Stimulated activated CD8-positive, alpha-beta memory T cell treated with anti-CD3 and anti-CD28 coated beads, Interleukin-4, amount 100 ng/mL, for 4 hours (primary cell): ENCODE measurements around the gene DCD.
"Not testable (repeated sequence)": the region's sequence is repeated elsewhere in the genome, so short reads cannot be mapped to it uniquely, and the experiment has no call there.

ENCODE experiments used
- DNase-seq, 2 donors: peaks; one replicate each; pipeline ENCODE4 v3.0.0-alpha.2; 2020; ENCODE audit warnings: low read depth in 2 of 2, low spot score in 1 of 2

The DCD gene

GRCh38 chr12:54648265-54648664, at the start of gene DCD:
Gene DCD (minus strand): TSS chr12:54648365. CDS start chr12:54648303, 62 bp downstream.
- DNase-seq: no peak

GRCh38 chr12:54697851-54698250, 49.7 kb upstream of the DCD start:
- no peak for DNase-seq

- no peak for DNase-seq
Observed at GRCh38 chr12:54692353-54692752, 44.2 kb upstream of the DCD start.

DNA sequence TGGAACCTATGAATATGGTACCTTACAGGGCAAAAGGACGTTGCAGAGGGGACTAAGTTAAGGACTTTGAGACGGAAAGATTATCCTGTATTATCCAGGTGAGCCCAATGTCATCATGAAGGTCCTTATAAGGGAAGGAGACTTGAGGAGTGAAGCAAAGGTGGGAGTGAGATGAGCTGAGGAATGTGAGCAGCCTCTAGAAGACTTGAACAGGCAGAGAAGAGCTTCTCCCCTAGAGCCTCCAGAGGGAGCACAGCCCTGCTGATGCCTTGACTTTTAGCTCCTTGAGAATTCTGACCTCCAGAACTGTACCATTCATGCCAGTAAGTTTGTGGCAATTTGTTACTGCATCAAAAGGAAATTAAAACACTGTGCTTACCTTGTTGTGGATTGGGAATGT, 41.8 kb upstream of the DCD start:
- no peak for DNase-seq

DNA sequence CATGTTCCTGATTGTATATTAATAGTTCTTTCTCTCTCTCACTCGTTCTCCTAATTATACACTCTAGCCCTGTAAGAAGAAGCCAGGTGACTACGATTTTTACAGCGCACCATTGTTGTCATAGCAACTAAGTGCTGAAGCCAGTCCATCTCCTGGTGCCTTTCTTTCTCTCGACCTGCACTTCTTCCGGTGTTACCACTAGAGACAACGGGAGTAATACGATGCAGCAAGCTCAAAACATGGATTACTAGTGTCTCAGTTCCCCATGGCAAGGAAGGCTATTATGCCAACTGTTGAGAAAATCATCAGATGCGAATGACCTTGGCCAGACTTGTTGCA, 40.8 kb upstream of the DCD start:
- no peak for DNase-seq

GRCh38 chr12:54688309-54689033, 40.3 kb upstream of the DCD start:
- no peak for DNase-seq

DNA sequence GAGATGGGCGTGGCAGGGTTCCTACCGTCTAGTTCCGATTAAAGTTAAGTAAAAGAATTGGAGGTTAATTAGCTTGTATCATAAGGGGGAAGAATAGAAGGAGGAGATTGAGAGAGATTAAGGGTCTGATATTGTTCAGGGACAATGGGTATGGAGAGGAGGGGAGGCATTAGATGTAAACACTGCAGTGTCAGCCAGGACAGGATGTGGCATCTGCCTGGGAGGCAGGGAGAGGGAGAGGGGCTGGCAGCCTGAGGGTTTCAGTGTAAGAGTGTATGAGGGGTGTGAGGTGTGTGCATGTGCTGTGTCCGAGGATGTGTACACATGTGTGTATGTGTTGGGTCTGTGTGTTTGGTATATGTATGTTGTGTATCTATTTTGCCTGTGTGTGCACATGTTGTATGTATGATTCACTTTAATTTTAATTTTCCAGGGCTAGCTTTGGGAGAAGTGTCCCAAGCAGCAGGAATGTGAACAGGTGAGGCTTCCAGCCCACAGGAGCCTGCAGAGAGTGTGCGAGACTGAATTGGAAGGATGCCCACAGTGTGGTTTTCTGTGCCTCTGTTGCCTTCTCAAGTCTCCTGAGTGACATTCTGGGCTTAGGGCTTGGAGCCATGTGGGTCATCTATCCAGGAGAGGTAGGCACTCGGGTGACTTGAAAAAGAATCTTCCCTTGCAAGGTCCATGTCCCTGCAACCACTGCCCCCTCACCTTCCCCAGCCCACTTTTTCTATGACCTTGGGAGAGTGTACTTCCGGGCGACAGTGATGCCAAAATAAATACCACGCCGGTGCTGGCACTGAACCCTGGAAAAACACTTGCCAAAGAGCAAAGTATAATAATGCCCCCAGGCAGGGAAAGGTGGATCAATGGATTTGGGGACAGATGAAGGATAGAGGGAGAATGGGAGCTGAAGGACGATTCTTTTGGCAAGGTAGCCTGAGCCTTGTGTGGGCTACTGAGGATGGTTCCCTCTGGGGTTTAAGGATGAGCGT, 36.8 kb upstream of the DCD start:
- DNase-seq: no peak

DNA sequence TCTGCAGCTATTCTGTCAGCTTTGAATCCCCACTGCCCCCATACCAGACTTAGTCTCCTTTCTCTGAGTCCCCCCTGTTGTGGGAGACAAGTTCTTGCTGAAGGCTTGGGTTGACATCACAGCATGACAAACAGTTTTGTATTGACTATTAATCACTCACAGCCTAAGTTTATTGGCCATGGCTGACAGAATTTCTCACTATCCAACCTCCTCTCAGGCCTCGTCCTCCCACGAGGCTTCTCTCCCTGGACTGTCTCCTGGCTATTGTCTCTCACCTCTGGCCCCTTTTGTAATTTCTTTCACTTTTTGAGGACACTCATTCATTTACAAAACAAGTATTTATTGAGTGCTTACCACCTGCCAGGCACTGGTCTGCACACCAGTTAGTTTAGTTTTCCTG, 35.2 kb upstream of the DCD start:
- DNase-seq: no peak

DNA sequence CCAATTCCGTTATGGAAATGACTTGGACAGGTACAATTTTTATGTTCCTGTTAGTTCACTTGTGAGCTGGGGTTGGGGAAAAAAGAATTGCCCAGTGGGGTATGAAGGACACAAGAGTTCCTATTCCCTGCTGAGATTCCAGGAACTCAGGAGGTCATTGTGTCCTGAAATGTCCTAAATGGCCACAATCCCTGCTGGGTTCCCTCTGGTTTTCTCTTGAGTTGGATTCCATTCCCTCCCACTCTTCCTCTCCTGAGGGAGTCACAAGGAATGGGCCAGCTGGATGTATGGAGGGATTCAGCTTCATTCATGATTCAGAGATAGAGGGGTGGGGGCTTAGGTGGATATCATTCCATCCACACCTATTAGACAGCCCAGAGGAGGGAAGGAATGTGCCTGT, 34.5 kb upstream of the DCD start:
- DNase-seq: no peak

- no peak for DNase-seq
Observed at GRCh38 chr12:54680374-54680773, 32.2 kb upstream of the DCD start.

- DNase-seq: no peak
Observed at GRCh38 chr12:54678131-54678530, 30.0 kb upstream of the DCD start.

DNA sequence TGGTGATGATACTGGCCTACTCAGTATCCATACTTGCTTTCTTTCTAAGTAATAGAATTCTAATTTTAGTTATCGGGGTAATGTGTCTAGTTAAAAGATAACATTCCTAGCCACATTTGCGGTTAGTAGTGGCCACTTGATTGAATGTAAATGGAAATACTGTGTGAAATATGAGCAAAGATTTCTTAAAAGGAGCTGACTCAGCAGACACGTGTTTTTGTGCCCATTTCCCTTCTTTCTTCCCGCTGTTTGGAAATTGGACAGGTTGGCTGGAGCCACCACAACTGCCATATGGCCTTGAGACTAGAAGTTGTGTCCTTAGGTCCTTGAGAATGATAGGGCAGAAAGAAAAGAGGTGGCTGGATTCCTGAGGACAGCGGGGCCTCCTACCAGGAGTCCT, 19.8 kb upstream of the DCD start:
- DNase-seq: no peak

GRCh38 chr12:54666008-54666407, 17.8 kb upstream of the DCD start:
- no peak for DNase-seq

- DNase-seq: not testable (repeated sequence)
Observed at GRCh38 chr12:54665022-54665635, 17.0 kb upstream of the DCD start.

- DNase-seq: no peak
Observed at GRCh38 chr12:54663603-54664002, 15.4 kb upstream of the DCD start.

- DNase-seq: no peak
Observed at GRCh38 chr12:54662026-54662425, 13.9 kb upstream of the DCD start.

DNA sequence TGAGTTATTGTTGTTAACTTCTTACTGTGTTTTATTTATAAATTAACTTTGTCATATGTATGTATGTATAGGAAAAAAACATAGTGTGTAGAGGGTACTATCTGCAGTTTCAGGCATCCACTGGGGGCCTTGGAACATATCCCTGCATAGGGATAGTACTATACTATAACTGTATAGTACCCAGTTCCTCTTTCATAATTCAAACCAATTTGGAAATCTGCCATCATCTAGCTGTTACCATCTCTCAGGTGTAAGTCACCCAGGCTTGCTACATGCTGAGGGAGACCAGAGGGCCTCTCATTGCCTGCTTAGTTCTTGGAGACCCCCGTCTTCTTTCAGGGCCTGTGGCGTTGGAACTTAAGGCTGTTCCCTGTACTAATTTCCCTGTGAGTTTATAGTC, 12.9 kb upstream of the DCD start:
- DNase-seq: no peak

GRCh38 chr12:54660320-54660962, 12.3 kb upstream of the DCD start:
- no peak for DNase-seq

GRCh38 chr12:54658306-54659264, 10.4 kb upstream of the DCD start:
- DNase-seq: peak in 1 of 2 donors; percentile 15

DNA sequence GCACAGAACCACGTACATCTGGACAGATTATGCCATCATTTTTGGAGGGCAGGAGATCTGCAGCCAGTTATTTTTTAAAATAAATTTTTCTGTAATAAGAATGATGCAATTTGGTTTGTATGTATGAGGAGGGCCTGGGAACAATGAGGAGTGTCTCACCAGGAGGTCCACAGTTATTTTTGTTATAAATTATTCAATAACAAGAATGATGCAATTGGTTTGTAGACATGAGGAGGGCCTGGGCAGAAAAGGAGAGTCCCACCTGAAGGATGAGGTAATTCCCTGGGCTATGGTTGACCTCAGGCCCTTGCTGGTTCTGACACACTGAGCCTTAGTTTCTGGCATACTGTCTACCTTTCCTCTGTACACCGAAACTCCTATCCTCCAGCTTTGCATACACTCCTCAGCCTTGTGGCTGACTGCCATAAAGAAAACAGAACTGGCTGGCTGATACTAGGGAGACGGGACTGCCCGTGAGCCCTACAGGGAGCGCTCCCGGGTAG, 9.0 kb upstream of the DCD start:
- DNase-seq: no peak
